K562 (cell line): Measurements from ENCODE around the gene INTS12. TPM values are rescaled to one million over a fixed set of nuclear protein-coding genes. Genes with fewer than 3 reads are reported as not detected.

Source experiments
- ATAC-seq: fragments of 200-7000 bp; cut with Tn5 transposase; 3 replicates; pipeline ENCODE4 v1.9.1; 2020; ENCODE audit warnings: moderate library complexity
- BruUV-seq: library from RNA; stranded (reverse); fragments of 400-500 nt; replicated peaks from 2 replicates; lab custom pipeline; 2021; lab: Mats Ljungman, UMichigan
- CTCF ChIA-PET: fragments of 300-600 bp; formaldehyde crosslinking; extraction: SDS; loops from one replicate; lab custom pipeline; 2021; ENCODE audit warnings: low intra/inter-chr PET ratio; lab: Yijun Ruan, JAX
- POLR2A ChIA-PET: fragments of 300-600, 350-650 bp; sonication (Branson Sonifier 250); formaldehyde crosslinking; extraction: SDS; loops from one replicate; lab custom pipeline; 2021; ENCODE audit warnings: antibody characterized with exemption, inconsistent platforms; lab: Yijun Ruan, JAX
- DNase-seq, 4 experiments: peaks; one replicate each; pipeline versions ENCODE4 v3.0.0 to v3.0.0-alpha.2; 2011 to 2018; ENCODE audit warnings: low spot score in 3 of 4, mixed read lengths in 3 of 4; ENCODE audit errors: extremely low read depth in 1 of 4
- FAIRE-seq: peaks from 2 replicates; lab custom pipeline; 2011; peaks lifted over from hg19 to GRCh38; lab: Jason Lieb, UNC
- H2AFZ ChIP-seq: 2 replicates; pipeline ENCODE4 v1.6.0; 2011; ENCODE audit warnings: low read depth, low read length, control low read depth, inconsistent platforms
- H3K27ac ChIP-seq: fragments of 200-600 bp; 3 replicates; pipeline ENCODE4 v1.8.0; 2011; ENCODE audit warnings: low read depth, mild to moderate bottlenecking, control low read depth, inconsistent platforms, low read length, moderate library complexity, mixed read lengths; ENCODE audit errors: extremely low read depth
- H3K27me3 ChIP-seq, 2 experiments: fragments of 300-600 bp in 1 of 2; 2 replicates in 1 of 2; 3 replicates in 1 of 2; pipeline versions ENCODE4 v1.6.0 to v1.8.0; 2011; ENCODE audit warnings: inconsistent platforms in 2 of 2, low read length in 2 of 2, mild to moderate bottlenecking in 1 of 2, mixed read lengths in 1 of 2, moderate library complexity in 1 of 2; ENCODE audit not compliant: control insufficient read depth in 2 of 2, insufficient read depth in 2 of 2
- H3K36me3 ChIP-seq: fragments of 300-600 bp; 3 replicates; pipeline ENCODE4 v1.8.0; 2011; ENCODE audit warnings: mild to moderate bottlenecking, low read length, inconsistent platforms; ENCODE audit not compliant: control insufficient read depth, insufficient read depth
- H3K4me1 ChIP-seq, 2 experiments: fragments of 200-600 bp in 1 of 2; replicated peaks in 1 of 2; 2 replicates in 1 of 2; 3 replicates in 1 of 2; pipeline versions ENCODE4 v1.5.1 to v1.8.0; 2011; ENCODE audit warnings: inconsistent platforms in 2 of 2, low read length in 2 of 2, mild to moderate bottlenecking in 1 of 2, mixed read lengths in 1 of 2, moderate library complexity in 1 of 2; ENCODE audit not compliant: control insufficient read depth in 2 of 2, insufficient read depth in 2 of 2
- H3K4me2 ChIP-seq: 2 replicates; pipeline ENCODE4 v1.6.1; 2011; ENCODE audit warnings: low read length, control low read depth, inconsistent platforms, mixed read lengths; ENCODE audit not compliant: insufficient read depth
- H3K4me3 ChIP-seq: fragments of 200-600 bp; sonication (generic), shearing (Covaris generic); 2 replicates; pipeline ENCODE4 v1.5.1; 2016; ENCODE audit warnings: control low read depth, inconsistent platforms
- H3K79me2 ChIP-seq: fragments of 200-600 bp; 3 replicates; pipeline ENCODE4 v1.8.0; 2011; ENCODE audit warnings: low read length, inconsistent platforms; ENCODE audit not compliant: control insufficient read depth, insufficient read depth
- H3K9ac ChIP-seq, 2 experiments: 2 replicates each; pipeline versions ENCODE4 v1.6.0 to v1.6.1; 2011; ENCODE audit warnings: low read depth in 2 of 2, low read length in 2 of 2, control low read depth in 1 of 2, inconsistent platforms in 1 of 2, mild to moderate bottlenecking in 1 of 2, mixed read lengths in 1 of 2; ENCODE audit not compliant: insufficient read depth in 1 of 2
- H3K9me1 ChIP-seq: one replicate; pipeline ENCODE4 v1.6.0; 2011; ENCODE audit warnings: inconsistent platforms, mild to moderate bottlenecking, low read length, moderate library complexity; ENCODE audit not compliant: control insufficient read depth, insufficient read depth
- H3K9me3 ChIP-seq: replicated peaks from 2 replicates; pipeline ENCODE4 v1.5.1; 2011; ENCODE audit warnings: low read depth, low read length, inconsistent platforms; ENCODE audit not compliant: control insufficient read depth, insufficient read depth
- H4K20me1 ChIP-seq: replicated peaks from 2 replicates; pipeline ENCODE4 v1.6.1; 2011; ENCODE audit warnings: low read length, inconsistent platforms, mixed read lengths; ENCODE audit not compliant: control insufficient read depth, insufficient read depth
- BCOR ChIP-seq: fragments of 450-650 bp; IDR thresholded peaks from 2 replicates; pipeline ENCODE4 v1.6.1; 2016
- EZH2 ChIP-seq: IDR thresholded peaks from 2 replicates; pipeline ENCODE4 v1.6.1; 2012; ENCODE audit warnings: low read depth, mild to moderate bottlenecking, inconsistent platforms, low read length, borderline replicate concordance
- NFE2L1 ChIP-seq: fragments of 450-650 bp; IDR thresholded peaks from 2 replicates; pipeline ENCODE4 v1.6.1; 2016; ENCODE audit warnings: missing genetic modification characterization, low read depth, mild to moderate bottlenecking, missing compliant biosample characterization, moderate library complexity, borderline replicate concordance
- NONO ChIP-seq, 2 experiments: fragments of 200-400 bp in 1 of 2; fragments of 450-650 bp in 1 of 2; formaldehyde crosslinking in 1 of 2; IDR thresholded peaks; 2 replicates each; pipeline ENCODE4 v1.6.1; 2017; ENCODE audit warnings: low read depth in 2 of 2, mild to moderate bottlenecking in 2 of 2, moderate library complexity in 2 of 2, low read length in 1 of 2
- ZNF551 ChIP-seq: fragments of 250-450 bp; sonication (Bioruptor Pico); IDR thresholded peaks from 2 replicates; pipeline ENCODE4 v1.5.0; 2021; ENCODE audit warnings: mild to moderate bottlenecking, moderate library complexity
- WGBS: fragments of 100-300 bp; shearing (Covaris generic); methylation state at CpG from one replicate; pipeline ENCODE4 v1.1.6; 2016; ENCODE audit warnings: low coverage, mixed read lengths; ENCODE audit not compliant: insufficient coverage; ENCODE audit errors: missing lambda C conversion rate; 5-methylcytosine and 5-hydroxymethylcytosine counted together
- in situ Hi-C: fragments of 300-500 bp; cut with MboI; formaldehyde crosslinking; loops from 4 replicates; pipeline ENCODE4 v1.15.0; 2018; ENCODE audit warnings: inconsistent platforms, mixed read lengths
- intact Hi-C: fragments of 100-400 bp; cut with micrococcal nuclease; formaldehyde crosslinking; loops from 2 replicates; pipeline ENCODE4 v1.14.2; 2022
- polyA plus RNA-seq, 8 experiments: library from polyadenylated mRNA; depleted of rRNA in 4 of 8; stranded (reverse) in 5 of 8; unstranded in 3 of 8; fragments of >200 nt; fragmentation: Nextera tagmentation in 2 of 8; fragmentation: Illumina TruSeq in 1 of 8; extraction: Ambion mirVana in 2 of 8; extraction: Trizol in 1 of 8; gene quantifications; 2 replicates each; pipeline versions ENCODE4 v1.2.1 to v1.2.3, GENCODE V29; 2011 to 2014; ENCODE audit warnings: inconsistent platforms in 1 of 8, missing spikeins in 1 of 8
- total RNA-seq, 7 experiments: library from RNA; depleted of rRNA in 6 of 7; stranded (reverse); fragments of >200 nt in 6 of 7; fragmentation: Illumina TruSeq in 2 of 7; extraction: Trizol in 2 of 7; gene quantifications; 2 replicates each; pipeline versions ENCODE4 v1.2.1 to v1.2.3, GENCODE V29; 2011 to 2021; ENCODE audit warnings: low replicate concordance in 1 of 7

Gene INTS12
- total and polyA plus RNA-seq, 9 of the 15 experiments (the other 6 are each of a cell fraction or from before 2014, with no cell fraction given), result 24.5 to 82.9 (median 41.2) TPM

DNA sequence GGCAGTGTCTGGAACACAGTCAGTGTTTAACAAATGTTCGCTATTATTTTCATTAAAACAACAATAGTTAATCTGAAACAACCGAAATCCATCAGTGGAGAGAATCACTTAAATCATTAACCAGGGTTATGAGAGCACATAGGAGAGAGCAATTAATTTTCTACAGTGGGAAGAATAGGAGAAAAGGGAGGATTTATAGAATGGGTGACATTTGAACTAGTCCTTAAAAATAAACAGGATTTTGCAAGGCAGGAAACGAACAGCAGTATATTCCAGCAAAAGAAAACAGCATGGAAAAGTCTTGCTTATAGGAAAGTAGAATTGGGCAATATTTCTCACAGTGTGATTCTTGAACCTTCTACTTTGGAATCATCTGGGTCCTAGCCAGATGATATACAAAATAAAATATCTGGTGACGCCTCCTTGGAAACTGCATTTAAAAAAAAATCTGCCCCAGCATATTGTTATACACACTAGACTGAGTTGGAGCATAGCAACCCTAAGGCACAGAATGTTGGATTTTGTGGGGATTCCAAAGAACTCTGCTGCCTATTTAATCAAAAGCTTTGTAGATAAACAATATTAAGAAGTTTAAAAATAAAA lies 56.1 kb downstream of the INTS12 start:
- ChIA-PET POLR2A (interaction anchor here (0.6 kb wide), 1 partner anchor 436 kb away, joined by 3 read pairs; no protein-coding TSS in a partner anchor), CTCF (no interaction called here)
- no peaks in the 10 kb centered on the region; a peak in 1 of 5 replicates for H3K4me1 ChIP-seq
- H3K27me3 ChIP-seq, result no peaks in the 10 kb centered on the region; a peak in 2 of 5 replicates
- no peak for DNase-seq
- no peak for FAIRE-seq
- no peak overlapping the region for H2AFZ ChIP-seq
- 0% methylated on average over 4 of the region's 4 CpGs for WGBS
- intact Hi-C loops (no loop called here), in situ Hi-C loops (no loop called here)
- H3K9me1 ChIP-seq, result no peaks in the 10 kb centered on the region
- ATAC-seq, result no peak
- BruUV-seq, result no TSS peak
- H3K9me3 ChIP-seq, result no peaks in the 10 kb centered on the region
- H3K4me3 ChIP-seq, result no peak overlapping the region
- H3K9ac ChIP-seq, result no peak overlapping the region
- TF ChIP-seq NONO (IDR thresholded peaks at IDR 0.05; ENCODE audit: low read depth in 2 of 2, low read length in 1 of 2), result no peak
- TF ChIP-seq BCOR, result no peak
- TF ChIP-seq NFE2L1 (tag), result no peak
- TF ChIP-seq ZNF551 (CRISPR knock-in tag), result no peak
- no peak overlapping the region for H3K4me2 ChIP-seq
- no peak overlapping the region for H3K27ac ChIP-seq
- no peaks in the 10 kb centered on the region for H4K20me1 ChIP-seq
- H3K79me2 ChIP-seq, result no peaks in the 10 kb centered on the region
- H3K36me3 ChIP-seq, result no peaks in the 10 kb centered on the region

DNA sequence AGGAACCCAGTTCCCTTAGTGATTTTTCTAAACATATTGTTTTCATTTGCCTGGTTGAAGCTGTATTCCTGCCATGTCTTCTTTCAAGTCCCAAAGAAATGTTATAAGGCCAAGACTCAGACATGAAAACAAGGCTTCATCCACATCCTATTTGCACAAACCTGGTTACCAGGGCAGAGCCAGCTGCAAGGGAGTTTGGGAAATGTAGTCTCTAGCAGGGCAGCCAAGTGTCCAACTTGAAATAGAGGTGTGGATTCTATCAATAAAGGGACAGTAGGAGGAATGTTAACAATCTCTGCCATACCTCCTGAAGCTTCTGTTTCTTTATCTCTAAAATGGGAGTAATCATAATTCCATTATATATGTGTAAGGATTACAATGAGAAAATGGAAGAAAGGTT lies 56.6 kb downstream of the INTS12 start:
- no TSS peak for BruUV-seq

More for the DNA sequence above, 56.6 kb downstream of the INTS12 start:
- Histone ChIP-seq H3K79me2 (no peaks in the 10 kb centered on the region), H4K20me1 (no peaks in the 10 kb centered on the region), H3K9me3 (no peaks in the 10 kb centered on the region), H3K9me1 (no peaks in the 10 kb centered on the region), H3K4me3 (no peak overlapping the region), H3K27me3 (no peaks in the 10 kb centered on the region; a peak in 2 of 5 replicates), H3K9ac (no peak overlapping the region), H3K4me2 (no peak overlapping the region), H2AFZ (no peak overlapping the region), H3K4me1 (no peaks in the 10 kb centered on the region; a peak in 1 of 5 replicates), H3K36me3 (no peaks in the 10 kb centered on the region), H3K27ac (no peak overlapping the region)
- no peak for DNase-seq
- CTCF ChIA-PET, result no interaction called here
- no peak for TF ChIP-seq EZH2
- in situ Hi-C loops (no loop called here), intact Hi-C loops (no loop called here)
- POLR2A ChIA-PET, result no interaction called here
- ATAC-seq, result no peak
- FAIRE-seq, result no peak
